Measurements from ENCODE around the gene MED9. TPM values are rescaled to one million over a fixed set of nuclear protein-coding genes. Genes with fewer than 3 reads are reported as not detected.

Gene MED9
- total and polyA plus RNA-seq, 2 of the 4 experiments (the other 2 are of a cell fraction) = 6.1 to 10.1 TPM

GRCh38 chr17:17540935-17541639 lies 64.3 kb downstream of the MED9 start:
- Histone ChIP-seq H3K14ac (replicated peaks; ENCODE audit: low read depth, low read length) (no peak overlapping the region), H3K56ac (ENCODE audit: extremely low read depth, insufficient read depth, low read length) (no peak overlapping the region), H3K9ac (ENCODE audit: low read depth, low read length) (no peak overlapping the region), H3K79me1 (ENCODE audit: low read depth in 1 of 2, low read length in 2 of 2) (no peaks in the 10 kb centered on the region), H3K9me3 (ENCODE audit: control insufficient read depth, insufficient read depth, low read length) (no peaks in the 10 kb centered on the region), H3K27ac (ENCODE audit: insufficient read depth, low read length) (no peak overlapping the region), H2BK5ac (ENCODE audit: low read depth, low read length, poor library complexity, severe bottlenecking) (no peak overlapping the region), H2AFZ (replicated peaks; ENCODE audit: low read length, poor library complexity) (no peak overlapping the region), H3K9me1 (ENCODE audit: insufficient read depth, low read length) (peaks cover 15% of the 10 kb centered on the region), H3K4ac (ENCODE audit: low read depth, low read length) (no peak overlapping the region), H2BK120ac (ENCODE audit: low read depth, low read length) (no peak overlapping the region), H3K23ac (ENCODE audit: low read depth, low read length) (no peak overlapping the region), H4K91ac (ENCODE audit: insufficient read depth, low read depth, low read length) (no peak overlapping the region), H3K36me3 (ENCODE audit: control insufficient read depth, insufficient read depth, low read length) (no peaks in the 10 kb centered on the region), H2BK20ac (ENCODE audit: low read depth, low read length) (no peak overlapping the region), H3K18ac (ENCODE audit: low read depth, low read length) (no peak overlapping the region), H2AK9ac (replicated peaks; ENCODE audit: low read depth, low read length, poor library complexity) (no peak overlapping the region), H2AK5ac (ENCODE audit: low read depth, low read length) (no peak overlapping the region), H3K27me3 (ENCODE audit: control insufficient read depth, insufficient read depth, low read length) (no peaks in the 10 kb centered on the region), H4K5ac (ENCODE audit: low read depth, low read length) (no peak overlapping the region), H3K4me2 (ENCODE audit: low read depth, low read length) (no peak overlapping the region), H3K4me3 (ENCODE audit: insufficient read depth, low read depth, low read length) (no peak overlapping the region), H4K8ac (ENCODE audit: low read depth in 2 of 2, low read length in 2 of 2) (no peak overlapping the region), H4K20me1 (ENCODE audit: insufficient read depth, low read length) (peaks cover 7% of the 10 kb centered on the region), H2BK15ac (ENCODE audit: low read depth, low read length) (no peak overlapping the region), H3K4me1 (ENCODE audit: control insufficient read depth, insufficient read depth, low read length) (peaks cover 13% of the 10 kb centered on the region)
- POLR2A ChIA-PET (ENCODE audit: unreplicated experiment) = no interaction called here
- TF ChIP-seq RAD21 (IDR thresholded peaks at IDR 0.05; ENCODE audit: low read length) (no peak), MAFK (IDR thresholded peaks at IDR 0.05; ENCODE audit: low read depth, low read length) (peak; percentile 92)
- no peak for DNase-seq
- WGBS, 2 experiments (ENCODE audit: extremely low coverage in 2 of 2, insufficient read length in 1 of 2) = 83% methylated on average over 9 of the region's 23 CpGs; no CpG with 5 or more reads in 1 of the 2 experiments
- ATAC-seq (ENCODE audit: low read depth) = no peak
- intact Hi-C loops (cut with micrococcal nuclease) = no loop called here
- dilution Hi-C loops (cut with HindIII; ENCODE audit: low sequenced_read_pairs, unreplicated experiment) = no loop called here
- no TSS peak for BruUV-seq (replicated peaks)
- in situ Hi-C loops (cut with MboI; ENCODE audit: low sequenced_read_pairs) = no loop called here
- CTCF ChIA-PET = no interaction called here
